ENCODE results near the gene NDUFS6. TPM values are rescaled to one million over a fixed set of nuclear protein-coding genes. Genes with fewer than 3 reads are reported as not detected.
"Not testable (repeated sequence)": the region's sequence is repeated elsewhere in the genome, so short reads cannot be mapped to it uniquely, and the experiment has no call there.

The NDUFS6 gene
- total RNA-seq, 1 experiment from 2014 or later, result 134 TPM

DNA sequence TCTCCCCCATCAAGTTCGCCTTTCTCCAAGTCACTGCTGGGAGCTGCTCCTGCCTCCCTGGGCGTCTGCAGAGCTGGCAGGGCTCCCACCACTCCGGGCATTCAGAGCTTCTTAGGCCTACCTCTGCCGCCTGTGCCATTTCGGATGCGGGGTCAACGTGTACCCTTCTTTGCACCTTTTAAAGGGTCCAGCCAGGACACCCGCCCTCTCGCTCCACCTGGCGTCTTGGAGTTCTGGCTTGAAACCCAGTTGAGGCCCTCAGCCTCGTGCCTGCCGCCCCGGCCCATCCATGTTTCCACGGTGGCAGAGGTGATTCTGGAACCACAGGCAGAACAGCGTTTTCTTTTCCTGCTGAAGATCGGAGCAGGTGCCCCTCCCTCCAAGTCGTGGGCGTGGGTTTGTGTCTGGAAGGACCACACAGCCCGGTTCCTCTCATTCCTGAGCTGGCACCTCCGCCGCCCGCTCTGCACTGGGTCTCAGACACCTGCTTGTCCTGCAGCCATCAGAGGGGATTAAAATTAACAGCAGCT lies 32.9 kb downstream of the NDUFS6 start:
- Histone ChIP-seq H3K9me3 (replicated peaks) (no peaks in the 10 kb centered on the region), H3K4me3 (no peak overlapping the region), H3K4me1 (replicated peaks) (peaks cover 7% of the 10 kb centered on the region; the same call in 1 of the 2 replicates), H3K36me3 (no peaks in the 10 kb centered on the region), H3K27me3 (replicated peaks) (peaks cover 61% of the 10 kb centered on the region), H3K27ac (no peak overlapping the region)
- DNase-seq (ENCODE audit: low read depth in 1 of 2, low spot score in 2 of 2), result no peak

GRCh38 chr5:1834721-1835429 lies 33.7 kb downstream of the NDUFS6 start:
- Histone ChIP-seq H3K27ac (no peak overlapping the region), H3K27me3 (replicated peaks) (peaks cover 69% of the 10 kb centered on the region), H3K9me3 (replicated peaks) (no peaks in the 10 kb centered on the region), H3K36me3 (no peaks in the 10 kb centered on the region), H3K4me1 (replicated peaks) (peaks cover 7% of the 10 kb centered on the region; the same call in 1 of the 2 replicates), H3K4me3 (no peak overlapping the region)
- DNase-seq (ENCODE audit: low read depth in 1 of 2, low spot score in 2 of 2), result no peak

GRCh38 chr5:1835431-1835830 lies 34.2 kb downstream of the NDUFS6 start:
- H3K4me3 ChIP-seq, result no peak overlapping the region
- peaks cover 67% of the 10 kb centered on the region for H3K27me3 ChIP-seq (replicated peaks)
- no peaks in the 10 kb centered on the region for H3K9me3 ChIP-seq (replicated peaks)
- H3K36me3 ChIP-seq, result no peaks in the 10 kb centered on the region
- H3K4me1 ChIP-seq (replicated peaks), result peaks cover 7% of the 10 kb centered on the region; the same call in 1 of the 2 replicates
- no peak overlapping the region for H3K27ac ChIP-seq
- DNase-seq (ENCODE audit: low read depth in 1 of 2, low spot score in 2 of 2), result no peak

- Histone ChIP-seq H3K9me3 (replicated peaks) (no peaks in the 10 kb centered on the region), H3K4me1 (replicated peaks) (peaks cover 7% of the 10 kb centered on the region; the same call in 1 of the 2 replicates), H3K27ac (no peak overlapping the region), H3K4me3 (no peak overlapping the region), H3K27me3 (replicated peaks) (peaks cover 69% of the 10 kb centered on the region), H3K36me3 (no peaks in the 10 kb centered on the region)
- no peak for DNase-seq (ENCODE audit: low read depth in 1 of 2, low spot score in 2 of 2)
Observed at GRCh38 chr5:1836176-1836890, 35.1 kb downstream of the NDUFS6 start.

- peaks cover 3% of the 10 kb centered on the region; the same call in 1 of the 2 replicates for H3K4me1 ChIP-seq (replicated peaks)
- peaks cover 70% of the 10 kb centered on the region for H3K27me3 ChIP-seq (replicated peaks)
- DNase-seq (ENCODE audit: low read depth in 1 of 2, low spot score in 2 of 2), result no peak
- H3K9me3 ChIP-seq (replicated peaks), result no peaks in the 10 kb centered on the region
- no peaks in the 10 kb centered on the region for H3K36me3 ChIP-seq
- no peak overlapping the region for H3K27ac ChIP-seq
- H3K4me3 ChIP-seq, result no peak overlapping the region
Observed at GRCh38 chr5:1836891-1837880, 36.0 kb downstream of the NDUFS6 start.

GRCh38 chr5:1838013-1838412 lies 36.8 kb downstream of the NDUFS6 start:
- H3K4me3 ChIP-seq, result no peak overlapping the region
- no peaks in the 10 kb centered on the region for H3K9me3 ChIP-seq (replicated peaks)
- H3K27ac ChIP-seq, result no peak overlapping the region
- DNase-seq (ENCODE audit: low read depth in 1 of 2, low spot score in 2 of 2), result no peak
- peaks cover 66% of the 10 kb centered on the region for H3K27me3 ChIP-seq (replicated peaks)
- H3K36me3 ChIP-seq, result no peaks in the 10 kb centered on the region
- H3K4me1 ChIP-seq (replicated peaks), result no peaks in the 10 kb centered on the region

- Histone ChIP-seq H3K27ac (no peak overlapping the region), H3K4me3 (no peak overlapping the region), H3K9me3 (replicated peaks) (no peaks in the 10 kb centered on the region), H3K27me3 (replicated peaks) (peaks cover 53% of the 10 kb centered on the region), H3K4me1 (replicated peaks) (no peaks in the 10 kb centered on the region), H3K36me3 (no peaks in the 10 kb centered on the region)
- no peak for DNase-seq (ENCODE audit: low read depth in 1 of 2, low spot score in 2 of 2)
Observed at GRCh38 chr5:1840071-1840547, 38.9 kb downstream of the NDUFS6 start.

GRCh38 chr5:1840741-1841521 lies 39.7 kb downstream of the NDUFS6 start:
- Histone ChIP-seq H3K36me3 (no peaks in the 10 kb centered on the region), H3K9me3 (replicated peaks) (no peaks in the 10 kb centered on the region), H3K4me3 (no peak overlapping the region), H3K27ac (no peak overlapping the region), H3K4me1 (replicated peaks) (no peaks in the 10 kb centered on the region), H3K27me3 (replicated peaks) (peaks cover 48% of the 10 kb centered on the region)
- DNase-seq (ENCODE audit: low read depth in 1 of 2, low spot score in 2 of 2), result no peak

- Histone ChIP-seq H3K27me3 (replicated peaks) (peaks cover 38% of the 10 kb centered on the region), H3K36me3 (no peaks in the 10 kb centered on the region), H3K4me1 (replicated peaks) (no peaks in the 10 kb centered on the region), H3K4me3 (no peak overlapping the region), H3K9me3 (replicated peaks) (no peaks in the 10 kb centered on the region), H3K27ac (no peak overlapping the region)
- DNase-seq (ENCODE audit: low read depth in 1 of 2, low spot score in 2 of 2), result no peak
Observed at GRCh38 chr5:1842004-1842819, 41.0 kb downstream of the NDUFS6 start.

DNA sequence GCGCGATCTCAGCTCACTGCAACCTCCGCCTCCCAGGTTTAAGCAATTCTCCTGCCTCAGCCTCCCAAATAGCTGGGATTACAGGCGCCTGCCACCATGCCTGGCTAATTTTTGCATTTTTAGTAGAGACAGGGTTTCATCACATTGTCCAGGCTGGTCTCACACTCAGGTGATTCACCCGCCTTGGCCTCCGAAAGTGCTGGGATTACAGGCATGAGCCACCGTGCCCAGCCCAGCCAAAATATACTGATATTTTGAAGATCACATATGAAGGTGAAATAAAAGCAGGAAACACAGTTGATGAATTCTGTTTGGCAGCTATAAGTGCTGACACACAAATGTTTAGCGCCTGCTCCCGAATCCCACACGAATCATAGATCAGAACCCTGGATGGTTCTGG lies 42.6 kb downstream of the NDUFS6 start:
- not testable (repeated sequence) for H3K9me3 ChIP-seq (replicated peaks); H3K4me3 ChIP-seq; H3K27ac ChIP-seq; H3K36me3 ChIP-seq; H3K4me1 ChIP-seq (replicated peaks); DNase-seq (ENCODE audit: low read depth in 1 of 2, low spot score in 2 of 2)
- H3K27me3 ChIP-seq (replicated peaks), result peaks cover 29% of the 10 kb centered on the region

GRCh38 chr5:1844708-1845436 lies 43.7 kb downstream of the NDUFS6 start:
- no peak for DNase-seq (ENCODE audit: low read depth in 1 of 2, low spot score in 2 of 2)
- Histone ChIP-seq H3K4me1 (replicated peaks) (no peaks in the 10 kb centered on the region), H3K9me3 (replicated peaks) (no peaks in the 10 kb centered on the region), H3K27me3 (replicated peaks) (peaks cover 26% of the 10 kb centered on the region), H3K4me3 (no peak overlapping the region), H3K36me3 (no peaks in the 10 kb centered on the region), H3K27ac (no peak overlapping the region)

DNA sequence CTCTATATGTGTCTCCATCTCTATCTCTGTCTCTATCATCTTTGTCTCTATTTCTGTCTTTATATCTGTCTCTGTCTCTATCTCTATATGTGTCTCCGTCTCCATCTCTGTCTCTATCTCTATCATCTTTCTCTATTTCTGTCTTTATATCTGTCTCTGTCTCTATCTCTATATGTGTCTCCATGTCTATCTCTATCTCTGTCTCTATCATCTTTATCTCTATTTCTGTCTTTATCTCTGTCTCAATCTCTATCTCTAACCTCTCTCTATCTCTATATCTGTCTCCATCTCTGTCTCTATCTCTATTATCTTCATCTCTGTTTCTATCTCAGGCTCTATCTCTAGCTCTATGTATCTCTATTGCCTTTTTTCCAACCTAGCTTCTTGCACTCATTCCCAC lies 44.5 kb downstream of the NDUFS6 start:
- H3K4me1 ChIP-seq (replicated peaks), result no peaks in the 10 kb centered on the region
- no peak overlapping the region for H3K4me3 ChIP-seq
- no peak for DNase-seq (ENCODE audit: low read depth in 1 of 2, low spot score in 2 of 2)
- H3K36me3 ChIP-seq, result no peaks in the 10 kb centered on the region
- no peak overlapping the region for H3K27ac ChIP-seq
- peaks cover 29% of the 10 kb centered on the region for H3K27me3 ChIP-seq (replicated peaks)
- no peaks in the 10 kb centered on the region for H3K9me3 ChIP-seq (replicated peaks)
